ENCODE results near the gene MAOA. TPM values are rescaled to one million over a fixed set of nuclear protein-coding genes. Genes with fewer than 3 reads are reported as not detected.
A peak's percentile ranks its signal among the peaks of the same experiment; 100 is the strongest.
"Not testable (repeated sequence)": the region's sequence is repeated elsewhere in the genome, so short reads cannot be mapped to it uniquely, and the experiment has no call there.

Gene MAOA
- polyA plus RNA-seq, 2 of the 4 experiments (the other 2 are of a cell fraction): 0.34 to 5.6 TPM

- TF ChIP-seq FOSB (CRISPR knock-in tag; IDR thresholded peaks at IDR 0.05): no peak
- TF ChIP-seq ATOH8 (CRISPR knock-in tag; IDR thresholded peaks at IDR 0.05; ENCODE audit: low read depth): no peak
- TF ChIP-seq NR3C1 (IDR thresholded peaks at IDR 0.05): no peak
- TF ChIP-seq KDM1A (IDR thresholded peaks at IDR 0.05; ENCODE audit: low read depth): no peak
- no peak for TF ChIP-seq HES2 (IDR thresholded peaks at IDR 0.05)
- no peak for TF ChIP-seq RFX5 (IDR thresholded peaks at IDR 0.05)
Observed at GRCh38 chrX:43664708-43665107, 8.6 kb downstream of the MAOA start (continued).

- peak; percentile 63 for FAIRE-seq
- 74% methylated on average over 3 of the region's 3 CpGs for WGBS (ENCODE audit: missing lambda C conversion rate)
Observed at GRCh38 chrX:43666311-43666912, 10.3 kb downstream of the MAOA start.

GRCh38 chrX:43675965-43676628 is 20.0 kb downstream of the MAOA start:
- ATAC-seq; POLR2A ChIA-PET; H3K4me1 ChIP-seq; FAIRE-seq; H3K9me3 ChIP-seq; DNase-seq (ENCODE audit: low read depth in 1 of 2, low spot score in 1 of 2): not testable (repeated sequence)
- peak overlapping the region; percentile 58 for H3K4me2 ChIP-seq
- CTCF ChIA-PET: interaction anchor here (1.2 kb wide), 1 partner anchor 74 kb away, joined by 3 read pairs; no protein-coding TSS in a partner anchor
- peak overlapping the region; percentile 28; the same call in 2 of the 3 replicates for H3K4me3 ChIP-seq
- WGBS (ENCODE audit: missing lambda C conversion rate): 6% methylated on average over 16 of the region's 19 CpGs
- peak overlapping the region in 1 of 2 experiments; percentile 49; a peak in 1 of 6 replicates for H3K27ac ChIP-seq

More at GRCh38 chrX:43666311-43666912, 10.3 kb downstream of the MAOA start:
- Histone ChIP-seq H3K9me3 (no peaks in the 10 kb centered on the region), H3K27ac (no peak overlapping the region), H3K4me3 (no peak overlapping the region), H3K4me2 (no peak overlapping the region), H3K4me1 (no peaks in the 10 kb centered on the region)
- CTCF ChIA-PET: interaction anchor here (1.1 kb wide), 1 partner anchor 11 kb away, joined by 3 read pairs; no protein-coding TSS in a partner anchor
- DNase-seq (ENCODE audit: low read depth in 1 of 2, low spot score in 1 of 2) (no peak), ATAC-seq (no peak)
- TF ChIP-seq CHD2 (IDR thresholded peaks at IDR 0.05; ENCODE audit: low read length, partially characterized antibody) (no peak), ZNF302 (CRISPR knock-in tag; IDR thresholded peaks at IDR 0.05) (no peak), KDM1A (IDR thresholded peaks at IDR 0.05; ENCODE audit: low read depth) (no peak), HMGXB4 (CRISPR knock-in tag; IDR thresholded peaks at IDR 0.05; ENCODE audit: borderline replicate concordance) (no peak), POLR2A (IDR thresholded peaks at IDR 0.05; ENCODE audit: low read length) (no peak), KDM5A (IDR thresholded peaks at IDR 0.05) (no peak), MYC (IDR thresholded peaks at IDR 0.05; ENCODE audit: borderline replicate concordance, low read length) (no peak), CBX8 (IDR thresholded peaks at IDR 0.05) (no peak), ZC3H11A (IDR thresholded peaks at IDR 0.05) (no peak), EHF (CRISPR knock-in tag; IDR thresholded peaks at IDR 0.05) (no peak), BHLHE40 (IDR thresholded peaks at IDR 0.05; ENCODE audit: low read depth, low read length) (no peak), MAX (IDR thresholded peaks at IDR 0.05) (no peak), PBX3 (IDR thresholded peaks at IDR 0.05) (no peak), FOSL2 (IDR thresholded peaks at IDR 0.05) (no peak), FOSL2 (CRISPR knock-in tag; IDR thresholded peaks at IDR 0.05) (no peak), CEBPB (IDR thresholded peaks at IDR 0.05) (no peak), NPAS2 (CRISPR knock-in tag; IDR thresholded peaks at IDR 0.05; ENCODE audit: borderline replicate concordance) (no peak), HES2 (IDR thresholded peaks at IDR 0.05) (no peak)
- POLR2A ChIA-PET: no interaction called here

Measured in A549 (cell line).